Fibroblast of skin of right quadriceps (primary cell): ENCODE measurements around the gene RAP1GAP2.
A peak's percentile ranks its signal among the peaks of the same experiment; 100 is the strongest.

Source experiments
- DNase-seq: peaks from one replicate; pipeline ENCODE4 v3.0.0-alpha.2; 2013

RAP1GAP2 gene

GRCh38 chr17:2854143-2855055 lies 58.2 kb downstream of the RAP1GAP2 start:
- no peak for DNase-seq

GRCh38 chr17:2855063-2855600 lies 58.9 kb downstream of the RAP1GAP2 start:
- no peak for DNase-seq

- DNase-seq: no peak
Measured at GRCh38 chr17:2856727-2857126, 60.5 kb downstream of the RAP1GAP2 start.

- DNase-seq: no peak
Measured at GRCh38 chr17:2860045-2860444, 63.8 kb downstream of the RAP1GAP2 start.

- no peak for DNase-seq
Measured at GRCh38 chr17:2860883-2861282, 64.6 kb downstream of the RAP1GAP2 start.

- no peak for DNase-seq
Measured at GRCh38 chr17:2862197-2862596, 66.0 kb downstream of the RAP1GAP2 start.

- DNase-seq: no peak
Measured at GRCh38 chr17:2863204-2863603, 67.0 kb downstream of the RAP1GAP2 start.

- no peak for DNase-seq
Measured at GRCh38 chr17:2865228-2865627, 69.0 kb downstream of the RAP1GAP2 start.

- peak; percentile 33 for DNase-seq
Measured at GRCh38 chr17:2867441-2868424, 71.5 kb downstream of the RAP1GAP2 start.

- no peak for DNase-seq
Measured at GRCh38 chr17:2869604-2870003, 73.4 kb downstream of the RAP1GAP2 start.

GRCh38 chr17:2871205-2871604 lies 75.0 kb downstream of the RAP1GAP2 start:
- no peak for DNase-seq

GRCh38 chr17:2871720-2872119 lies 75.5 kb downstream of the RAP1GAP2 start:
- no peak for DNase-seq

- no peak for DNase-seq
Measured at GRCh38 chr17:2872282-2872681, 76.0 kb downstream of the RAP1GAP2 start.

- no peak for DNase-seq
Measured at GRCh38 chr17:2874189-2874686, 78.0 kb downstream of the RAP1GAP2 start.

- no peak for DNase-seq
Measured at GRCh38 chr17:2875608-2876007, 79.4 kb downstream of the RAP1GAP2 start.

GRCh38 chr17:2876467-2876866 lies 80.2 kb downstream of the RAP1GAP2 start:
- DNase-seq: no peak

- DNase-seq: no peak
Measured at GRCh38 chr17:2878751-2879254, 82.6 kb downstream of the RAP1GAP2 start.

GRCh38 chr17:2880050-2880449 lies 83.8 kb downstream of the RAP1GAP2 start:
- no peak for DNase-seq

- DNase-seq: no peak
Measured at GRCh38 chr17:2881295-2881694, 85.1 kb downstream of the RAP1GAP2 start.

GRCh38 chr17:2883544-2884213 lies 87.4 kb downstream of the RAP1GAP2 start:
- DNase-seq: peak; percentile 5

GRCh38 chr17:2885733-2886132 lies 89.5 kb downstream of the RAP1GAP2 start:
- no peak for DNase-seq

GRCh38 chr17:2888326-2888725 lies 92.1 kb downstream of the RAP1GAP2 start:
- no peak for DNase-seq
